AG04450 (cell line): ENCODE data around the gene LRP11. TPM values are rescaled to one million over a fixed set of nuclear protein-coding genes. Genes with fewer than 3 reads are reported as not detected.

Source experiments
- CTCF ChIA-PET: fragments of 300-600, 350-600 bp; formaldehyde crosslinking; extraction: SDS; loops from one replicate; lab custom pipeline; 2022; ENCODE audit warnings: antibody characterized with exemption, inconsistent platforms; lab: Charles Lee
- POLR2A ChIA-PET: fragments of 350-600 bp; formaldehyde crosslinking; extraction: SDS; loops from one replicate; lab custom pipeline; 2021; ENCODE audit warnings: antibody characterized with exemption, inconsistent platforms; lab: Yijun Ruan, JAX
- DNase-seq: peaks from one replicate; pipeline ENCODE4 v3.0.0-alpha.2; 2011; ENCODE audit warnings: low read depth, low spot score
- H3K27ac ChIP-seq: one replicate; pipeline ENCODE4 v1.5.1; 2012; ENCODE audit warnings: low read depth, low read length, control low read depth
- H3K27me3 ChIP-seq: one replicate; pipeline ENCODE4 v1.6.0; 2012; ENCODE audit warnings: low read length; ENCODE audit not compliant: control insufficient read depth, insufficient read depth
- H3K4me3 ChIP-seq: 2 replicates; pipeline ENCODE4 v1.5.1; 2011; ENCODE audit warnings: mild to moderate bottlenecking, low read depth, low read length, control low read depth
- H3K9me3 ChIP-seq: 2 replicates; pipeline ENCODE4 v1.5.1; 2012; ENCODE audit warnings: low read length; ENCODE audit not compliant: control insufficient read depth, insufficient read depth
- CTCF ChIP-seq: IDR thresholded peaks from 2 replicates; pipeline ENCODE4 v1.5.1; 2011; ENCODE audit warnings: low read depth, low read length, control low read depth, inconsistent platforms
- polyA plus RNA-seq: library from polyadenylated mRNA; depleted of rRNA; stranded (reverse); fragments of >200 nt; gene quantifications from 2 replicates; pipeline ENCODE4 v1.2.3, GENCODE V29; 2011

The LRP11 gene
- polyA plus RNA-seq, 1 experiment: 71.0 TPM

- POLR2A ChIA-PET: no interaction called here
- CTCF ChIA-PET: interaction anchor here (1.3 kb wide), 1 partner anchor 14 kb away, joined by 4 read pairs; no protein-coding TSS in a partner anchor
- Histone ChIP-seq H3K9me3 (no peaks in the 10 kb centered on the region), H3K27me3 (no peaks in the 10 kb centered on the region), H3K27ac (no peak overlapping the region), H3K4me3 (no peak overlapping the region)
- DNase-seq: no peak
- no peak for TF ChIP-seq CTCF
Measured at GRCh38 chr6:149820506-149820905, 43.7 kb downstream of the LRP11 start.

GRCh38 chr6:149815788-149816187 lies 48.4 kb downstream of the LRP11 start:
- no peak overlapping the region for H3K4me3 ChIP-seq
- no peak for TF ChIP-seq CTCF
- no peaks in the 10 kb centered on the region for H3K27me3 ChIP-seq
- ChIA-PET CTCF (interaction anchor here (0.6 kb wide), 1 partner anchor 90 kb away, joined by 3 read pairs; no protein-coding TSS in a partner anchor), POLR2A (no interaction called here)
- no peak for DNase-seq
- no peaks in the 10 kb centered on the region for H3K9me3 ChIP-seq
- H3K27ac ChIP-seq: no peak overlapping the region

- CTCF ChIA-PET: interaction anchor here (1.5 kb wide), 1 partner anchor 21 kb away, joined by 3 read pairs; no protein-coding TSS in a partner anchor
- no peak for DNase-seq
- Histone ChIP-seq H3K27me3 (no peaks in the 10 kb centered on the region), H3K9me3 (no peaks in the 10 kb centered on the region), H3K27ac (no peak overlapping the region), H3K4me3 (no peak overlapping the region)
- POLR2A ChIA-PET: no interaction called here
- no peak for TF ChIP-seq CTCF
Measured at GRCh38 chr6:149813351-149813750, 50.8 kb downstream of the LRP11 start.

- no peak overlapping the region for H3K27ac ChIP-seq
- ChIA-PET POLR2A (no interaction called here), CTCF (no interaction called here)
- DNase-seq: no peak
- TF ChIP-seq CTCF: no peak
- H3K27me3 ChIP-seq: no peaks in the 10 kb centered on the region
- no peak overlapping the region for H3K4me3 ChIP-seq
- H3K9me3 ChIP-seq: no peaks in the 10 kb centered on the region
Measured at GRCh38 chr6:149809798-149810197, 54.4 kb downstream of the LRP11 start.

- DNase-seq: no peak
- no peak for TF ChIP-seq CTCF
- no peaks in the 10 kb centered on the region for H3K9me3 ChIP-seq
- H3K27me3 ChIP-seq: no peaks in the 10 kb centered on the region
- POLR2A ChIA-PET: no interaction called here
- CTCF ChIA-PET: no interaction called here
- no peak overlapping the region for H3K4me3 ChIP-seq
- H3K27ac ChIP-seq: no peak overlapping the region
Measured at GRCh38 chr6:149806127-149806526, 58.0 kb downstream of the LRP11 start.
